Lower lobe of right lung (tissue), 2 donors: ENCODE results near the gene TREM1. TPM values are rescaled to one million over a fixed set of nuclear protein-coding genes. Genes with fewer than 3 reads are reported as not detected.
A peak's percentile ranks its signal among the peaks of the same experiment; 100 is the strongest.
"Not testable (repeated sequence)": the region's sequence is repeated elsewhere in the genome, so short reads cannot be mapped to it uniquely, and the experiment has no call there.

Source experiments
- ATAC-seq, 2 donors: fragments of 200-7000 bp; cut with Tn5 transposase; one replicate each; pipeline ENCODE4 v1.9.1; 2020 to 2022; ENCODE audit warnings: mild to moderate bottlenecking in 2 of 2, moderate library complexity in 2 of 2
- DNase-seq: peaks from one replicate; pipeline ENCODE4 v3.0.0-alpha.2; 2020
- H3K27ac ChIP-seq: fragments of 200-600 bp; one replicate; pipeline ENCODE4 v1.8.0; 2022
- H3K27me3 ChIP-seq: fragments of 200-600 bp; one replicate; pipeline ENCODE4 v1.8.0; 2022; ENCODE audit warnings: low read depth
- H3K36me3 ChIP-seq: fragments of 200-600 bp; one replicate; pipeline ENCODE4 v1.8.0; 2022; ENCODE audit warnings: mild to moderate bottlenecking
- H3K4me1 ChIP-seq: fragments of 200-600 bp; one replicate; pipeline ENCODE4 v1.8.0; 2022
- H3K4me3 ChIP-seq: fragments of 200-600 bp; one replicate; pipeline ENCODE4 v1.8.0; 2022; ENCODE audit warnings: mild to moderate bottlenecking
- H3K9me3 ChIP-seq: fragments of 200-600 bp; one replicate; pipeline ENCODE4 v1.8.0; 2022
- CTCF ChIP-seq: fragments of 200-600 bp; IDR thresholded peaks from one replicate; pipeline ENCODE4 v1.8.0; 2022; ENCODE audit warnings: antibody characterized with exemption, mild to moderate bottlenecking
- intact Hi-C: fragments of 100-400 bp; cut with DNase I; formaldehyde crosslinking; loops from one replicate; pipeline ENCODE4 v1.11.0; 2022
- total RNA-seq: library from RNA; stranded (reverse); fragmentation: NEBNext Ultra II Directional; extraction: Animal tissue kit (Norgen Biotek cat#: 25700); gene quantifications from one replicate; pipeline ENCODE4 v1.2.1, GENCODE V29; 2021
- donor health status: DM: no; HTN: yes; CAD: no; lungs with severe emphysema.

Gene TREM1
- total RNA-seq, 1 donor from 2014 or later: 160 TPM

GRCh38 chr6:41306187-41306854, 19.8 kb upstream of the TREM1 start:
- intact Hi-C loops: no loop called here
- peak; percentile 69 to 72 for ATAC-seq
- no peaks in the 10 kb centered on the region for H3K4me1 ChIP-seq
- H3K36me3 ChIP-seq: no peaks in the 10 kb centered on the region
- H3K9me3 ChIP-seq: no peaks in the 10 kb centered on the region
- no peak for DNase-seq
- H3K27ac ChIP-seq: no peak overlapping the region
- peaks cover 9% of the 10 kb centered on the region for H3K27me3 ChIP-seq
- no peak overlapping the region for H3K4me3 ChIP-seq
- TF ChIP-seq CTCF: peak; percentile 62

GRCh38 chr6:41302638-41303037, 16.2 kb upstream of the TREM1 start:
- TF ChIP-seq CTCF: no peak
- H3K4me1 ChIP-seq: no peaks in the 10 kb centered on the region
- no peaks in the 10 kb centered on the region for H3K9me3 ChIP-seq
- no peak overlapping the region for H3K4me3 ChIP-seq
- H3K36me3 ChIP-seq: no peaks in the 10 kb centered on the region
- DNase-seq (no peak), ATAC-seq (peak in 1 of 2 donors; percentile 62)
- H3K27me3 ChIP-seq: no peaks in the 10 kb centered on the region
- intact Hi-C loops: no loop called here
- no peak overlapping the region for H3K27ac ChIP-seq

- Histone ChIP-seq H3K27me3 (no peaks in the 10 kb centered on the region), H3K4me1 (no peaks in the 10 kb centered on the region), H3K9me3 (no peaks in the 10 kb centered on the region), H3K4me3 (no peak overlapping the region), H3K27ac (no peak overlapping the region), H3K36me3 (no peaks in the 10 kb centered on the region)
- intact Hi-C loops: no loop called here
- no peak for TF ChIP-seq CTCF
- ATAC-seq: no peak
- no peak for DNase-seq
These were observed 12.5 kb upstream of the TREM1 start for GRCh38 chr6:41298785-41299502.

GRCh38 chr6:41297248-41297647, 10.8 kb upstream of the TREM1 start:
- DNase-seq, H3K4me1 ChIP-seq, ATAC-seq, H3K27ac ChIP-seq, H3K36me3 ChIP-seq, H3K9me3 ChIP-seq, H3K4me3 ChIP-seq, intact Hi-C loops, H3K27me3 ChIP-seq: not testable (repeated sequence)

GRCh38 chr6:41294214-41294872, 7.9 kb upstream of the TREM1 start:
- peaks cover 5% of the 10 kb centered on the region for H3K4me1 ChIP-seq
- H3K27me3 ChIP-seq: no peaks in the 10 kb centered on the region
- intact Hi-C loops: no loop called here
- TF ChIP-seq CTCF: no peak
- ATAC-seq (no peak), DNase-seq (no peak)
- H3K27ac ChIP-seq: no peak overlapping the region
- no peaks in the 10 kb centered on the region for H3K36me3 ChIP-seq
- H3K4me3 ChIP-seq: no peak overlapping the region
- no peaks in the 10 kb centered on the region for H3K9me3 ChIP-seq

GRCh38 chr6:41291717-41292116, 5.2 kb upstream of the TREM1 start:
- Histone ChIP-seq H3K27ac (no peak overlapping the region), H3K36me3 (no peaks in the 10 kb centered on the region), H3K27me3 (no peaks in the 10 kb centered on the region), H3K4me1 (peaks cover 17% of the 10 kb centered on the region), H3K4me3 (no peak overlapping the region), H3K9me3 (no peaks in the 10 kb centered on the region)
- intact Hi-C loops: no loop called here
- ATAC-seq (no peak), DNase-seq (no peak)
- TF ChIP-seq CTCF: no peak
